HepG2 (cell line): Measurements from ENCODE around the gene CRADD. TPM values are rescaled to one million over a fixed set of nuclear protein-coding genes. Genes with fewer than 3 reads are reported as not detected.

Experiments
- ATAC-seq: fragments of 200-7000 bp; cut with Tn5 transposase; 3 replicates; pipeline ENCODE4 v1.9.1; 2020; ENCODE audit warnings: mild to moderate bottlenecking, moderate library complexity
- BruUV-seq: library from RNA; stranded (reverse); fragments of 400-500 nt; replicated peaks from 2 replicates; lab custom pipeline; 2021; lab: Mats Ljungman, UMichigan
- CTCF ChIA-PET: fragments of 300-600 bp; formaldehyde crosslinking; extraction: SDS; loops from one replicate; lab custom pipeline; 2021; ENCODE audit warnings: low total read pairs, inconsistent platforms, low intra/inter-chr PET ratio; lab: Yijun Ruan, JAX
- POLR2A ChIA-PET: fragments of 350-600 bp; sonication (Branson Sonifier 250); formaldehyde crosslinking; loops from one replicate; lab custom pipeline; 2020; ENCODE audit warnings: antibody characterized with exemption, inconsistent platforms; lab: Yijun Ruan, JAX
- DNase-seq: peaks from one replicate; pipeline ENCODE4 v3.0.0-alpha.2; 2015; ENCODE audit warnings: low spot score
- FAIRE-seq: peaks from 3 replicates; lab custom pipeline; 2011; peaks lifted over from hg19 to GRCh38; lab: Jason Lieb, UNC
- H2AFZ ChIP-seq: one replicate; pipeline ENCODE4 v1.6.1; 2011; ENCODE audit warnings: low read length, inconsistent platforms
- H3K27ac ChIP-seq: fragments of 300-600 bp; 3 replicates; pipeline ENCODE4 v1.8.0; 2011; ENCODE audit warnings: mixed run types, mild to moderate bottlenecking, mixed read lengths, low read length, inconsistent platforms; ENCODE audit not compliant: insufficient read depth; ENCODE audit errors: extremely low read length
- H3K27me3 ChIP-seq, 2 experiments: fragments of 200-600 bp in 1 of 2; 2 replicates in 1 of 2; 3 replicates in 1 of 2; pipeline versions ENCODE4 v1.6.0 to v1.8.0; 2011; ENCODE audit warnings: low read length in 2 of 2, mild to moderate bottlenecking in 2 of 2, moderate library complexity in 2 of 2, inconsistent platforms in 1 of 2; ENCODE audit not compliant: insufficient read depth in 2 of 2, control insufficient read depth in 1 of 2
- H3K36me3 ChIP-seq, 2 experiments: fragments of 200-600 bp in 1 of 2; replicated peaks in 1 of 2; 2 replicates in 1 of 2; 3 replicates in 1 of 2; pipeline versions ENCODE4 v1.5.1 to v1.8.0; 2011; ENCODE audit warnings: low read length in 2 of 2, inconsistent platforms in 1 of 2; ENCODE audit not compliant: insufficient read depth in 2 of 2, control insufficient read depth in 1 of 2
- H3K4me1 ChIP-seq: 2 replicates; pipeline ENCODE4 v1.5.1; 2012; ENCODE audit warnings: low read length, inconsistent platforms; ENCODE audit not compliant: insufficient read depth
- H3K4me2 ChIP-seq: 2 replicates; pipeline ENCODE4 v1.6.0; 2011; ENCODE audit warnings: low read depth, low read length, inconsistent platforms
- H3K4me3 ChIP-seq, 3 experiments: fragments of 200-600 bp in 1 of 3; sonication (generic), shearing (Covaris generic) in 1 of 3; replicated peaks in 1 of 3; 2 replicates each; pipeline ENCODE4 v1.5.1; 2011 to 2016; ENCODE audit warnings: low read length in 3 of 3, inconsistent platforms in 2 of 3, low read depth in 2 of 3, mild to moderate bottlenecking in 2 of 3, control low read depth in 1 of 3, mixed read lengths in 1 of 3; ENCODE audit not compliant: insufficient read depth in 1 of 3
- H3K79me2 ChIP-seq: one replicate; pipeline ENCODE4 v1.6.1; 2011; ENCODE audit warnings: low read length, inconsistent platforms; ENCODE audit not compliant: insufficient read depth
- H3K9ac ChIP-seq: 2 replicates; pipeline ENCODE4 v1.6.0; 2011; ENCODE audit warnings: mild to moderate bottlenecking, low read depth, low read length, inconsistent platforms; ENCODE audit not compliant: insufficient read depth
- H3K9me3 ChIP-seq: 2 replicates; pipeline ENCODE4 v1.5.1; 2012; ENCODE audit warnings: mild to moderate bottlenecking, low read length
- H4K20me1 ChIP-seq: 2 replicates; pipeline ENCODE4 v1.6.0; 2011; ENCODE audit warnings: inconsistent platforms, mild to moderate bottlenecking, low read length, moderate library complexity; ENCODE audit not compliant: insufficient read depth
- CHCHD3 ChIP-seq: sonication (generic); formaldehyde crosslinking; IDR thresholded peaks from 2 replicates; pipeline ENCODE4 v1.8.0; 2022; ENCODE audit warnings: mild to moderate bottlenecking, missing genetic modification reagents, moderate library complexity
- KDM3A ChIP-seq: IDR thresholded peaks from 2 replicates; pipeline ENCODE4 v1.6.1; 2018; ENCODE audit warnings: low read depth, missing compliant biosample characterization
- MXI1 ChIP-seq: IDR thresholded peaks from 3 replicates; pipeline ENCODE4 v1.6.1; 2012; ENCODE audit warnings: low read depth, low read length, inconsistent platforms, borderline replicate concordance
- NR2C2 ChIP-seq: sonication (generic); formaldehyde crosslinking; IDR thresholded peaks from 2 replicates; pipeline ENCODE4 v1.4.0; 2020; ENCODE audit warnings: missing genetic modification reagents, mild to moderate bottlenecking, moderate library complexity, borderline replicate concordance
- PCBP1 ChIP-seq: fragments of 200-400 bp; formaldehyde crosslinking; IDR thresholded peaks from 2 replicates; pipeline ENCODE4 v1.6.1; 2017; ENCODE audit warnings: mild to moderate bottlenecking, low read depth, low read length, borderline replicate concordance
- SP2 ChIP-seq: sonication (generic); formaldehyde crosslinking; IDR thresholded peaks from 2 replicates; pipeline ENCODE4 v1.5.1; 2020; ENCODE audit warnings: mild to moderate bottlenecking, missing genetic modification reagents
- ZFP1 ChIP-seq: IDR thresholded peaks from 2 replicates; pipeline ENCODE4 v1.6.1; 2016
- ZFP36 ChIP-seq: fragments of 150-350 bp; IDR thresholded peaks from 2 replicates; pipeline ENCODE4 v1.6.1; 2018; ENCODE audit warnings: borderline replicate concordance, low read length, low read depth; ENCODE audit not compliant: partially characterized antibody
- ZNF30 ChIP-seq: sonication (generic); formaldehyde crosslinking; IDR thresholded peaks from 2 replicates; pipeline ENCODE4 v1.5.0; 2020; ENCODE audit warnings: mild to moderate bottlenecking, missing genetic modification reagents
- ZNF883 ChIP-seq: sonication (generic); formaldehyde crosslinking; IDR thresholded peaks from 2 replicates; pipeline ENCODE4 v1.5.1; 2020; ENCODE audit warnings: mild to moderate bottlenecking, missing genetic modification reagents; ENCODE audit errors: not compliant biosample characterization
- WGBS: methylation state at CpG from one replicate; pipeline ENCODE4 v1.1.6; 2017; ENCODE audit warnings: low lambda C conversion rate; 5-methylcytosine and 5-hydroxymethylcytosine counted together
- in situ Hi-C: cut with HindIII; loops from 2 replicates; pipeline ENCODE4 v1.10.0; 2017; ENCODE audit warnings: low pct_unique_long_range_greater_than_20kb; ENCODE audit not compliant: extremely low pct_ligation_motif_present
- intact Hi-C: fragments of 100-400 bp; cut with micrococcal nuclease; formaldehyde crosslinking; loops from one replicate; pipeline ENCODE4 v1.10.0; 2022; ENCODE audit not compliant: unreplicated experiment
- polyA plus RNA-seq, 8 experiments: library from polyadenylated mRNA; depleted of rRNA in 3 of 8; stranded (reverse) in 7 of 8; unstranded in 1 of 8; fragments of >200 nt; fragmentation: Illumina TruSeq in 4 of 8; extraction: Trizol in 4 of 8; gene quantifications; 2 replicates each; pipeline versions ENCODE4 v1.2.1 to v1.2.3, GENCODE V29; 2011 to 2016; ENCODE audit warnings: low read depth in 4 of 8, missing spikeins in 1 of 8, mixed read lengths in 1 of 8; ENCODE audit not compliant: insufficient read depth in 1 of 8
- total RNA-seq, 5 experiments: library from RNA; depleted of rRNA; stranded (reverse); fragments of >200 nt; fragmentation: Illumina TruSeq; extraction: Trizol; gene quantifications; 2 replicates each; pipeline ENCODE4 v1.2.3, GENCODE V29; 2016; ENCODE audit warnings: low read depth in 1 of 5
- TF ChIP-seq, protein P1 (sequence below): IDR thresholded peaks from 2 replicates; pipeline ENCODE4 v1.6.1; 2018; ENCODE audit warnings: missing genetic modification reagents
- TF ChIP-seq, protein P2 (sequence below): sonication (generic); formaldehyde crosslinking; IDR thresholded peaks from 2 replicates; pipeline ENCODE4 v1.4.0; 2020; ENCODE audit warnings: mild to moderate bottlenecking, low read depth, missing genetic modification reagents
- TF ChIP-seq, protein P3 (sequence below): IDR thresholded peaks from 2 replicates; pipeline ENCODE4 v1.6.1; 2016; ENCODE audit warnings: control low read depth

Gene CRADD
- total and polyA plus RNA-seq, 2 of the 13 experiments (the other 11 are each of a cell fraction or from before 2014, with no cell fraction given): 12.4 to 18.8 TPM

DNA sequence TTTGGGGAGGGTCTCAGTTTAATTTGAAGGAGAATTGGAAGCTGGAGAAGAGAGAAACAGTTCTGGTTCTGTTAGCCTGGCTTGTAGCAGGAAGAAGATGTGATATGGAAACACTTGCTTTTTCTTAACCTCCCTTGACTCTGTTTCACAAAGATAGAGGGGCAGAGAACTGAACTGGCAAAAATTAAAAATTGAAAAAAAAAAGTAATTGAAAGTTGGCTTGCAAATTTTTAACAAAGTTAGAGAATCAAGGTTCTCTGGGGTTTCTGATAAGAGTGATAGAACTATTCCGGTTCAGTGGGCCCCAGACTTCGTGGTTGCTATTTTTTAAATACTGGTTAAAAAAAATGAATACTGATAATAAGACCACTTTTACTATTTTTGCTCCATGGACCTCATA lies 2.8 kb downstream of the CRADD start:
- WGBS: 90% methylated on average over 2 of the region's 2 CpGs
- Histone ChIP-seq H3K4me1 (peaks cover 28% of the 10 kb centered on the region), H2AFZ (no peak overlapping the region), H3K9ac (no peak overlapping the region), H3K4me2 (no peak overlapping the region), H3K4me3 (no peak overlapping the region), H3K79me2 (no peaks in the 10 kb centered on the region), H4K20me1 (no peaks in the 10 kb centered on the region), H3K36me3 (no peaks in the 10 kb centered on the region), H3K27me3 (no peaks in the 10 kb centered on the region; a peak in 1 of 5 replicates), H3K9me3 (no peaks in the 10 kb centered on the region), H3K27ac (no peak overlapping the region)
- intact Hi-C loops: no loop called here
- ChIA-PET CTCF (no interaction called here), POLR2A (no interaction called here)
- no peak for FAIRE-seq
- in situ Hi-C loops: no loop called here
- BruUV-seq: no TSS peak
- TF ChIP-seq CHCHD3 (no peak), ZFP1 (CRISPR knock-in tag) (no peak), ZNF30 (CRISPR knock-in tag) (no peak), MXI1 (no peak), ZNF883 (CRISPR knock-in tag) (no peak), PCBP1 (no peak), NR2C2 (no peak), SP2 (no peak), KDM3A (CRISPR knock-in tag) (no peak), ZFP36 (no peak)
- TF ChIP-seq, protein P1, sequence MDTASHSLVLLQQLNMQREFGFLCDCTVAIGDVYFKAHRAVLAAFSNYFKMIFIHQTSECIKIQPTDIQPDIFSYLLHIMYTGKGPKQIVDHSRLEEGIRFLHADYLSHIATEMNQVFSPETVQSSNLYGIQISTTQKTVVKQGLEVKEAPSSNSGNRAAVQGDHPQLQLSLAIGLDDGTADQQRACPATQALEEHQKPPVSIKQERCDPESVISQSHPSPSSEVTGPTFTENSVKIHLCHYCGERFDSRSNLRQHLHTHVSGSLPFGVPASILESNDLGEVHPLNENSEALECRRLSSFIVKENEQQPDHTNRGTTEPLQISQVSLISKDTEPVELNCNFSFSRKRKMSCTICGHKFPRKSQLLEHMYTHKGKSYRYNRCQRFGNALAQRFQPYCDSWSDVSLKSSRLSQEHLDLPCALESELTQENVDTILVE (CRISPR knock-in tag): no peak
- TF ChIP-seq, protein P2, sequence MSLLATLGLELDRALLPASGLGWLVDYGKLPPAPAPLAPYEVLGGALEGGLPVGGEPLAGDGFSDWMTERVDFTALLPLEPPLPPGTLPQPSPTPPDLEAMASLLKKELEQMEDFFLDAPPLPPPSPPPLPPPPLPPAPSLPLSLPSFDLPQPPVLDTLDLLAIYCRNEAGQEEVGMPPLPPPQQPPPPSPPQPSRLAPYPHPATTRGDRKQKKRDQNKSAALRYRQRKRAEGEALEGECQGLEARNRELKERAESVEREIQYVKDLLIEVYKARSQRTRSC: no peak
- TF ChIP-seq, protein P3, sequence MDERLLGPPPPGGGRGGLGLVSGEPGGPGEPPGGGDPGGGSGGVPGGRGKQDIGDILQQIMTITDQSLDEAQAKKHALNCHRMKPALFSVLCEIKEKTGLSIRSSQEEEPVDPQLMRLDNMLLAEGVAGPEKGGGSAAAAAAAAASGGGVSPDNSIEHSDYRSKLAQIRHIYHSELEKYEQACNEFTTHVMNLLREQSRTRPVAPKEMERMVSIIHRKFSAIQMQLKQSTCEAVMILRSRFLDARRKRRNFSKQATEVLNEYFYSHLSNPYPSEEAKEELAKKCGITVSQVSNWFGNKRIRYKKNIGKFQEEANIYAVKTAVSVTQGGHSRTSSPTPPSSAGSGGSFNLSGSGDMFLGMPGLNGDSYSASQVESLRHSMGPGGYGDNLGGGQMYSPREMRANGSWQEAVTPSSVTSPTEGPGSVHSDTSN: no peak
- no peak for ATAC-seq
- DNase-seq: no peak
